RWPE1 (cell line): ENCODE results near the gene ACIN1.
"Not testable (repeated sequence)": the region's sequence is repeated elsewhere in the genome, so short reads cannot be mapped to it uniquely, and the experiment has no call there.

Experiments used
- CTCF ChIA-PET: fragments of 350-600 bp; sonication (Branson Sonifier 250); formaldehyde crosslinking; extraction: SDS; loops from one replicate; lab custom pipeline; 2021; lab: Yijun Ruan, JAX
- POLR2A ChIA-PET: fragments of 400-600 bp; formaldehyde crosslinking; extraction: SDS; loops from one replicate; lab custom pipeline; 2020; ENCODE audit warnings: antibody characterized with exemption; ENCODE audit not compliant: low non-redundant PET; lab: Yijun Ruan, JAX
- DNase-seq: peaks from one replicate; pipeline ENCODE4 v3.0.0; 2012; ENCODE audit warnings: low spot score
- H3K27ac ChIP-seq: fragments of 450-650 bp; 2 replicates; pipeline ENCODE4 v1.5.1; 2017
- CTCF ChIP-seq: fragments of 450-650 bp; conservative IDR thresholded peaks from 2 replicates; pipeline ENCODE4 v1.5.1; 2017; ENCODE audit warnings: low read depth, mild to moderate bottlenecking

ACIN1 gene

DNA sequence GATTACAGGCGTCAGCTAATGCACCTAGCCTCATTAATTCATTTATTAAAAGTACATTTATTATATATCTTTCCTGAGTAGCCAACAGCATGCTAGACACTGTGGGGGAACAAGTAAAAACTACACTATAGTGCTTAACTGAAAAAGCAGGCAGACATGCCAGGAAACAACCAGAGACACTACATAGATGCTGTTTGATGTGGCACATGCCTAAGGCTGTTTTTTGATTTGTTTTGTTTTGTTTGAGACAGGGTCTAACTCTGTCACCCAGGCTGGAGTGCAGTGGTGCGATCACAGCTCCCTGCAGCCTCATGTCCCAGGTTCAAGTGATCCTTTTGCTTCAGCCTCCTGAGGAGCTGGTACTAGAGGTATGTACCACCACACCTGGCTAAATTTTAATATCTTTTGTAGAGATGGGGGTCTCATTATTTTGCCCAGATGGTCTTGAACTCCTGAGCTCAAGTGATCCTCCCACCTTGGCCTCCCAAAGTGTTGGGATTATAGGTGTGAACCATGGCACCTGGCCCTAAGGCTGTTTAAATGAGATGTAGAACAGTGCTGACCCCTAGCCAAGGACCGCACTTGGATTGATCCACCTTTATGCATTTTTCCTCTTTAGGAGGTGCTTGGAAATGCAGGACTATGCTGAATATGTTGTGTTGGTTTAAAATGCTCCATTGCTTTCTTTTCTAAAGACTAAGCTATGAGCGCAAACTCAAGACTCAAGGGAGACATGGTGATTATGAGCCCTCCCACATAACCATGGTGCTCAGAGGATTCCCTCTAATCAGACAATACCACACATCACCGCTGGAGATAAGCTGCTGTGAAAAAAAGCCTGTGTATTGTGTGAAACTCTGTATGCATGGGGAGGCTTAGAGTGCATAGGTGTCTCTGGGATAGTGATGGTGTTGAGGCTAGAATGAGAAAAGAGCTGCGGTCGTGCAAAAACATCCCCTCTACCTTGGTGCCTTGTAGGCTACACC is 74.5 kb downstream of the ACIN1 start:
- CTCF ChIA-PET = interaction anchor here (1.0 kb wide), 1 partner anchor 11 kb away, joined by 3 read pairs; no protein-coding TSS in a partner anchor
- TF ChIP-seq CTCF = no peak

GRCh38 chr14:23018107-23018506 is 76.8 kb downstream of the ACIN1 start:
- DNase-seq = no peak
- no peak for TF ChIP-seq CTCF
- no peak overlapping the region for H3K27ac ChIP-seq
- ChIA-PET CTCF (no interaction called here), POLR2A (no interaction called here)

More for the DNA sequence above, 74.5 kb downstream of the ACIN1 start:
- H3K27ac ChIP-seq = no peak overlapping the region
- no peak for DNase-seq
- POLR2A ChIA-PET = no interaction called here

DNA sequence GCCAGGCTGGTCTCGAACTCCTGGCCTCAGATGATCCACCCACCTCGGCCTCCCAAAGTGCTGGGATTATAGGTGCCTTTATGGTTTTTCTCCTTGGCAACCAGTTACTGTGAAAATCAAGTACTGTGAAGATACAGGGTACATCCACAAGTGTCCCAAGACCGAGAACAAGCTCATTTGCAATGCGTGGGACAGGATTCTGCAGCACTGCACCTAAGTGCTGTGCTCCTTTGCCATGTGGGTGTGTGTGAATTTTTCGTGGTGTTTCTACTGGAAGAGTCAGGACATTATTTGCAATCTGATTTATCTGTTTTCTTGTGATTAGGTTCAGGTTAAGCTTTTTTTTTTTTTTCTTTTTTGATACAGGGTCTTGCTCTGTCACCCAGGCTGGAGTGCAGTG is 77.8 kb downstream of the ACIN1 start:
- no peak overlapping the region for H3K27ac ChIP-seq
- no peak for TF ChIP-seq CTCF
- DNase-seq = no peak
- ChIA-PET POLR2A (no interaction called here), CTCF (interaction anchor here (1.0 kb wide), 1 partner anchor 30 kb away, joined by 3 read pairs; no protein-coding TSS in a partner anchor)

GRCh38 chr14:23015618-23016017 is 79.3 kb downstream of the ACIN1 start:
- no peak for TF ChIP-seq CTCF
- H3K27ac ChIP-seq = no peak overlapping the region
- ChIA-PET CTCF (no interaction called here), POLR2A (no interaction called here)
- no peak for DNase-seq

DNA sequence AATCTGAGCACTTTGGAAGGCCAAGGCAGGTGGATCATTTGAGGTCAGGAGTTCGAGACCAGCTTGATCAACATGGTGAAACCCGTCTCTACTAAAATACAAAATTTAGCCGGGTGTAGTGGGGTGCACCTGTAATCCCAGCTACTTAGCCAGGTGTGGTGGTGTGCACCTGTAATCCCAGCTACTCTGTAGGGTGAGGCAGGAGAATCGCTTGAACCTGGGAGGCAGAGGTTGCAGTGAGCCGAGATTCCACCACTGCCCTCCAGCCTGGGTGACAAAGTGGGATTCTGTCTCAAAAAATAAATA is 81.2 kb downstream of the ACIN1 start:
- POLR2A ChIA-PET = not testable (repeated sequence)
- CTCF ChIA-PET = interaction anchor here (0.8 kb wide), 1 partner anchor 275 kb away, joined by 5 read pairs; no protein-coding TSS in a partner anchor

DNA sequence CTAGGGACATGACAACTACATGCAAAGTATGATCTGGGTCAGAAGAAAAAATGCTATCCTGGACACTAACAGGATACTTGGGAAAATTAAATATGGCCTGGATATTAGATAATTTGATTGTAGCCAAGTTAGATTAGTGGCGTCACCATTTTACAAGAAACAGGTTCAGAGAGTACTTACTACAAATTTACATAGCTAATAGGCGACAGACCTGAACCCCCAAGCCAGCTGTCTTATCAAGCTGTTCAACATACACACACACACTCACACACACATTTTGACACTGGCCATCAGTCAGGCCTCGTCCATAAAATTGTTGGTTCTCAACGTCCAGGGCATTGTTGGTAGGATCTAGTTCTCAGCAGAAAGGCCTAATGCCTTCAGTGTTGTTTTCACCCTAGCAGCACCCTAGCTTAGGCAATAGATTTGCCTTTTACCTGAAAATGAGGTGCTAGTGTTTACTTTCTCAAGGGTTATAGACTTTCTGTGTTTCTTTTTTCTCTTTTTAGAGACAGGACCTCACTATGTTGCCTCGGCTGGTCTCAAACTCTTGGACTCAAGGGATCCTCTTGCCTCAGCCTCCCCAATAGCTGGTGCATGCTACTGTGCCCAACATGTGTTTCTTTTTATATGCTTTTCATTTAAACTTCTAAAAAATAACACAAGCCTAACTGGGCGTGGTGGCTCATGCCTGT is 81.7 kb downstream of the ACIN1 start:
- no peak for TF ChIP-seq CTCF
- CTCF ChIA-PET = interaction anchor here (0.6 to 1.3 kb wide), 3 partner anchors 27 to 275 kb away, joined by 3 to 5 read pairs (median 5); no protein-coding TSS in a partner anchor
- no peak for DNase-seq
- H3K27ac ChIP-seq = no peak overlapping the region
- POLR2A ChIA-PET = no interaction called here

More for the DNA sequence above, 81.2 kb downstream of the ACIN1 start:
- not testable (repeated sequence) for H3K27ac ChIP-seq, DNase-seq
